ENCODE measurements around the gene COL18A1. TPM values are rescaled to one million over a fixed set of nuclear protein-coding genes. Genes with fewer than 3 reads are reported as not detected.

The COL18A1 gene
- total and polyA plus RNA-seq, 2 of the 8 experiments (the other 6 are each of a cell fraction or from before 2014, with no cell fraction given), result 145 to 201 TPM

DNA sequence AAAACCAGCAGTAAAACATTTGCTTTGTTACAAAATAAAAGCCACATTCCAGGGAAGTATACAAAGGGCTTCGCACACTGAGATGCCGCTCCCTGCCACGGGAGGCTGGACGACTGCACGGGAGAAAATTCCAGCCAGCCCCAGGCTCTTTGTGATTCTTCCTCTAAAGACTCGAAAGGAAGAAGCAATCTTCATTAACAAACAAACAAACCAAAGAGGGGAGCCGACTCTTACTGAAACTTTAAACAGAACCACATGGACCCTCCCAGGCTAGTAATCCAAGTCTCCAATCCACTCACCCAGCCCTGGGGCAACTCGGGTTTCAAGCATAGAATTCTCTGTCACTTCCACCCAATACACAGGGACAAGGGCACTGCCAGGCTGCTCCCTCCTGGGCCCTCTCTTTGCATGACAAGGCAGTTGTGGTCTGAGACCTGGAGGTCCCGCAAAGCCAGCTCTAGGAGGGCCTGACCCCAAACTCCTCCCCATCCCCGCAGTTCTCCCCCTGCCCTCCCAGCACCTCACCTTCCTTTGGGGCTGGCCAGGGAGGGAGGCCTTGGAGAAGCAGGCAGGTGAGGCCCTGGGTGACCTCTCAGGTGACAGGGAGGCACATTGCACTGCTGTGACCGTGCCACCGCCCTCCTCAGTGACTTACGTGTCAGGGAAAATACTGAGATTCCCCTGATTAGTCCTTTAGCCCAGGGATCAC, 26.6 kb upstream of the COL18A1 start:
- Histone ChIP-seq H3K14ac (ENCODE audit: insufficient read length) (no peak overlapping the region), H3K4me1 (replicated peaks in 1 of 4; ENCODE audit: control insufficient read depth in 3 of 4, insufficient read depth in 4 of 4, low read length in 3 of 4) (peaks cover 4 to 10% (median 7%) of the 10 kb centered on the region in 4 experiments), H2BK20ac (ENCODE audit: low read length) (peak overlapping the region; percentile 83), H2BK15ac (ENCODE audit: low read length) (no peak overlapping the region), H4K91ac (replicated peaks; ENCODE audit: insufficient read length, low read length) (peak overlapping the region; percentile 92), H4K8ac (ENCODE audit: extremely low read depth, insufficient read depth, low read length) (no peak overlapping the region), H2BK12ac (ENCODE audit: low read depth, low read length) (peak overlapping the region; percentile 65; the same call in 1 of the 2 replicates), H3K4ac (replicated peaks; ENCODE audit: insufficient read length, low read depth, low read length) (no peak overlapping the region), H3K4me3 (ENCODE audit: extremely low read depth in 1 of 4, insufficient read depth in 2 of 4, low read depth in 3 of 4, low read length in 4 of 4) (peak overlapping the region in 1 of 4 experiments; percentile 7; a peak in 1 of 8 replicates), H3K23ac (ENCODE audit: insufficient read length) (no peak overlapping the region), H4K5ac (ENCODE audit: insufficient read length, low read depth, low read length) (no peak overlapping the region), H3K27me3 (replicated peaks in 1 of 4; ENCODE audit: control insufficient read depth in 3 of 4, extremely low read depth in 1 of 4, insufficient read depth in 3 of 4, low read length in 3 of 4) (no peaks in the 10 kb centered on the region; a peak in 1 of 7 replicates), H3K56ac (replicated peaks; ENCODE audit: insufficient read length, low read depth, low read length) (no peak overlapping the region), H3K9me3 (ENCODE audit: insufficient read depth in 2 of 2, low read depth in 1 of 2, low read length in 1 of 2) (peaks cover 11 to 13% of the 10 kb centered on the region in 2 experiments), H3K27ac (ENCODE audit: low read depth, low read length) (no peak overlapping the region; the same call in 1 of the 2 replicates), H3K79me1 (ENCODE audit: low read depth, low read length) (no peaks in the 10 kb centered on the region), H3K18ac (ENCODE audit: extremely low read depth, low read length) (0 out of 2 replicates have a peak overlapping the region, but pooled peaks have one; percentile 55), H3K79me2 (ENCODE audit: control insufficient read depth in 1 of 2, insufficient read depth in 2 of 2, low read length in 2 of 2) (no peaks in the 10 kb centered on the region), H3K9ac (replicated peaks in 1 of 4; ENCODE audit: extremely low read depth in 1 of 4, low read depth in 3 of 4, low read length in 3 of 4) (no peak overlapping the region), H3K4me2 (ENCODE audit: insufficient read depth in 1 of 2, low read depth in 2 of 2, low read length in 2 of 2) (peak overlapping the region; percentile 1 to 37; a peak in 3 of 4 replicates), H3K23me2 (ENCODE audit: low read depth, low read length) (no peaks in the 10 kb centered on the region), H3K36me3 (ENCODE audit: control insufficient read depth in 2 of 4, insufficient read depth in 4 of 4, low read length in 3 of 4) (no peaks in the 10 kb centered on the region), H2BK5ac (ENCODE audit: low read depth, low read length) (peak overlapping the region; percentile 54; the same call in 1 of the 2 replicates), H2AK5ac (ENCODE audit: low read depth, low read length) (peak overlapping the region; percentile 5; the same call in 1 of the 2 replicates), H2AFZ (ENCODE audit: low read length) (no peak overlapping the region), H4K20me1 (replicated peaks in 1 of 2; ENCODE audit: control insufficient read depth in 1 of 2, insufficient read depth in 2 of 2, low read length in 2 of 2) (no peaks in the 10 kb centered on the region), H2BK120ac (replicated peaks; ENCODE audit: low read depth, low read length) (no peak overlapping the region)
- 19% methylated on average over 13 of the region's 13 CpGs; no CpG with 5 or more reads in 1 of the 2 experiments for WGBS, 2 experiments (ENCODE audit: extremely low coverage in 1 of 2, insufficient coverage in 1 of 2, insufficient read length in 1 of 2, insufficient replicate concordance in 2 of 2, low coverage in 1 of 2, low lambda C conversion rate in 2 of 2, missing lambda C conversion rate in 1 of 2)
- no peak for FAIRE-seq
- ChIA-PET CTCF (ENCODE audit: partially characterized antibody) (interaction anchor here (1.0 to 1.2 kb wide), 2 partner anchors 28 to 87 kb away, joined by 3 to 5 read pairs; no protein-coding TSS in a partner anchor), POLR2A (ENCODE audit: partially characterized antibody) (no interaction called here)
- peak; percentile 57 to 63 for DNase-seq (ENCODE audit: low read depth in 1 of 2, low spot score in 2 of 2)
- TF ChIP-seq RNF2 (IDR thresholded peaks at IDR 0.05; ENCODE audit: borderline replicate concordance, low read depth, low read length, missing control alignments, poor library complexity, severe bottlenecking) (no peak), BACH1 (IDR thresholded peaks at IDR 0.05; ENCODE audit: low read length) (peak; percentile 37; the same call in 1 of the 2 replicates), KDM5A (IDR thresholded peaks at IDR 0.05; ENCODE audit: low read length) (no peak), TAF1 (IDR thresholded peaks at IDR 0.05; ENCODE audit: low read depth, low read length) (no peak), ASH2L (IDR thresholded peaks at IDR 0.05; ENCODE audit: low read length) (no peak), TCF12 (IDR thresholded peaks at IDR 0.05; ENCODE audit: low read depth, low read length) (no peak), BRCA1 (IDR thresholded peaks at IDR 0.05; ENCODE audit: low read depth, low read length) (no peak), SIN3A (conservative IDR thresholded peaks at IDR 0.05 in 1 of 2, IDR thresholded peaks at IDR 0.05 in 1 of 2; ENCODE audit: low read depth in 1 of 2, low read length in 2 of 2) (no peak), SP4 (IDR thresholded peaks at IDR 0.05; ENCODE audit: low read length) (0 out of 2 replicates have a peak, but pooled peaks have one; percentile 54), GTF2F1 (IDR thresholded peaks at IDR 0.05; ENCODE audit: borderline replicate concordance, low read depth, low read length) (no peak), HDAC2 (IDR thresholded peaks at IDR 0.05; ENCODE audit: borderline replicate concordance in 1 of 2, low read depth in 2 of 2, low read length in 2 of 2) (no peak), TEAD4 (IDR thresholded peaks at IDR 0.05; ENCODE audit: low read depth, low read length) (peak; percentile 85)

All from H1 (cell line).